ENCODE data around the gene C6orf89. TPM values are rescaled to one million over a fixed set of nuclear protein-coding genes. Genes with fewer than 3 reads are reported as not detected.

C6orf89 gene
- total and polyA plus RNA-seq, 2 of the 13 experiments (the other 11 are each of a cell fraction or from before 2014, with no cell fraction given) = 22.1 to 32.2 TPM

DNA sequence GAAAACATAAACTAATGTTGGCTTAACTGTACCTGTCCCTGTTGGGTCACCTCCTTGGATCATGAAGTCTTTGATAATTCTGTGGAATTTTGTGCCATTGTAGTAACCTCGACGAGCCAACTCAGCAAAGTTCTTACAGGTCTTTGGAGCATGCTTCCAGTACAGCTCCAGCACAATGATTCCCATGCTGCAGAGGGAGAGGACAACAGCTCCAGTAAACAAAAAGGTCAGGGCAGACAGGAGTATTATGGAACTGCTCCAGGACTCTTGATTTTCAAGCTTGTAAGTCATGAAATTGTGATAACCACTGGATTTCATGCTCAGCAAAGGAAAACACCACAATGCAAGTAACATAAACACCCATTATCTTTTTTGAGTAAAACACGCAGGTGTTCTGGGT is 14.1 kb upstream of the C6orf89 start:
- CTCF ChIA-PET (ENCODE audit: low intra/inter-chr PET ratio, low total read pairs) = no interaction called here
- ATAC-seq (no peak), FAIRE-seq (no peak), DNase-seq (ENCODE audit: low spot score) (no peak)
- H3K4me3 ChIP-seq (replicated peaks in 1 of 3; ENCODE audit: insufficient read depth in 1 of 3, low read depth in 2 of 3, low read length in 3 of 3) = no peak overlapping the region
- no peak overlapping the region for H2AFZ ChIP-seq (ENCODE audit: low read length)
- intact Hi-C loops (cut with micrococcal nuclease; ENCODE audit: unreplicated experiment) (loop anchor here (2.0 kb wide), 1 partner anchor 37 kb away; no protein-coding TSS in a partner anchor), in situ Hi-C loops (cut with HindIII; ENCODE audit: extremely low pct_ligation_motif_present, low pct_unique_long_range_greater_than_20kb) (no loop called here)
- BruUV-seq (replicated peaks) = no TSS peak
- peaks cover 33% of the 10 kb centered on the region for H3K4me1 ChIP-seq (ENCODE audit: insufficient read depth, low read length)
- H4K20me1 ChIP-seq (ENCODE audit: insufficient read depth, low read length) = no peaks in the 10 kb centered on the region; the same call in 1 of the 2 replicates
- no peaks in the 10 kb centered on the region; a peak in 1 of 5 replicates for H3K27me3 ChIP-seq (ENCODE audit: control insufficient read depth in 1 of 2, insufficient read depth in 2 of 2, low read length in 2 of 2)
- POLR2A ChIA-PET = no interaction called here
- peaks cover 42% of the 10 kb centered on the region for H3K79me2 ChIP-seq (ENCODE audit: insufficient read depth, low read length)
- no peak overlapping the region for H3K27ac ChIP-seq (ENCODE audit: extremely low read length, insufficient read depth, low read length)
- TF ChIP-seq CERS6 (CRISPR knock-in tag; IDR thresholded peaks at IDR 0.05) (no peak), MAFF (IDR thresholded peaks at IDR 0.05; ENCODE audit: low read depth, low read length) (0 out of 2 replicates have a peak, but pooled peaks have one; percentile 9), KDM6A (CRISPR knock-in tag; IDR thresholded peaks at IDR 0.05; ENCODE audit: low read depth) (no peak)
- 0 out of 2 replicates have a peak overlapping the region, but pooled peaks have one; percentile 8 for H3K4me2 ChIP-seq (ENCODE audit: low read depth, low read length)
- H3K36me3 ChIP-seq (replicated peaks in 1 of 2; ENCODE audit: control insufficient read depth in 1 of 2, insufficient read depth in 2 of 2, low read length in 2 of 2) = peaks cover 10 to 47% of the 10 kb centered on the region in 2 experiments
- WGBS (ENCODE audit: low lambda C conversion rate) = 95% methylated on average over 3 of the region's 3 CpGs
- no peak overlapping the region for H3K9ac ChIP-seq (ENCODE audit: insufficient read depth, low read depth, low read length)
- no peaks in the 10 kb centered on the region for H3K9me3 ChIP-seq (ENCODE audit: low read length)

- no peaks in the 10 kb centered on the region for H3K9me3 ChIP-seq (ENCODE audit: low read length)
- no peak overlapping the region for H3K27ac ChIP-seq (ENCODE audit: extremely low read length, insufficient read depth, low read length)
- no TSS peak for BruUV-seq (replicated peaks)
- FAIRE-seq (no peak), ATAC-seq (no peak), DNase-seq (ENCODE audit: low spot score) (no peak)
- peaks cover 0 to 2% of the 10 kb centered on the region in 2 experiments; a peak in 2 of 5 replicates for H3K27me3 ChIP-seq (ENCODE audit: control insufficient read depth in 1 of 2, insufficient read depth in 2 of 2, low read length in 2 of 2)
- H2AFZ ChIP-seq (ENCODE audit: low read length) = no peak overlapping the region
- H3K36me3 ChIP-seq (replicated peaks in 1 of 2; ENCODE audit: control insufficient read depth in 1 of 2, insufficient read depth in 2 of 2, low read length in 2 of 2) = peaks cover 3 to 33% of the 10 kb centered on the region in 2 experiments; a peak in 4 of 5 replicates
- no peaks in the 10 kb centered on the region; the same call in 1 of the 2 replicates for H4K20me1 ChIP-seq (ENCODE audit: insufficient read depth, low read length)
- CTCF ChIA-PET (ENCODE audit: low intra/inter-chr PET ratio, low total read pairs) = interaction anchor here (1.7 to 1.8 kb wide), 2 partner anchors 90 to 107 kb away, joined by 3 to 8 read pairs; no protein-coding TSS in a partner anchor
- peak overlapping the region; percentile 92 for H3K4me2 ChIP-seq (ENCODE audit: low read depth, low read length)
- peaks cover 34% of the 10 kb centered on the region for H3K4me1 ChIP-seq (ENCODE audit: insufficient read depth, low read length)
- no peak for TF ChIP-seq ZNF253 (CRISPR knock-in tag; IDR thresholded peaks at IDR 0.05; ENCODE audit: borderline replicate concordance)
- 0 out of 2 replicates have a peak, but pooled peaks have one; percentile 6 for TF ChIP-seq DRAP1 (CRISPR knock-in tag; IDR thresholded peaks at IDR 0.05)
- TF ChIP-seq CREB3 (CRISPR knock-in tag; IDR thresholded peaks at IDR 0.05) = 0 out of 2 replicates have a peak, but pooled peaks have one; percentile 33
- TF ChIP-seq ZNF280D (CRISPR knock-in tag; IDR thresholded peaks at IDR 0.05) = no peak
- peak overlapping the region in 2 of 3 experiments; percentile 83 to 94; a peak in 3 of 6 replicates for H3K4me3 ChIP-seq (replicated peaks in 1 of 3; ENCODE audit: insufficient read depth in 1 of 3, low read depth in 2 of 3, low read length in 3 of 3)
- POLR2A ChIA-PET = interaction anchor here (2.3 to 2.9 kb wide), 4 partner anchors 13 to 113 kb away, joined by 14 to 61 read pairs (median 23); partner anchors contain the start of genes C6orf89 and MTCH1
- H3K9ac ChIP-seq (ENCODE audit: insufficient read depth, low read depth, low read length) = peak overlapping the region; percentile 90; the same call in 1 of the 2 replicates
- in situ Hi-C loops (cut with HindIII; ENCODE audit: extremely low pct_ligation_motif_present, low pct_unique_long_range_greater_than_20kb) = no loop called here
- 98% methylated on average over 1 of the region's 1 CpG for WGBS (ENCODE audit: low lambda C conversion rate)
- intact Hi-C loops (cut with micrococcal nuclease; ENCODE audit: unreplicated experiment) = loop anchor here (2.0 kb wide), 1 partner anchor 38 kb away; no protein-coding TSS in a partner anchor
- H3K79me2 ChIP-seq (ENCODE audit: insufficient read depth, low read length) = peaks cover 31% of the 10 kb centered on the region
Measured at GRCh38 chr6:36873115-36873514, 12.6 kb upstream of the C6orf89 start.

All from HepG2 (cell line).